HUES64 (cell line): ENCODE data around the gene COL20A1.
"Not testable (repeated sequence)": the region's sequence is repeated elsewhere in the genome, so short reads cannot be mapped to it uniquely, and the experiment has no call there.

Experiments used
- H3K27ac ChIP-seq: 2 replicates; pipeline ENCODE4 v1.7.0; 2013; ENCODE audit warnings: low read depth, low read length, inconsistent platforms
- H3K27me3 ChIP-seq: 2 replicates; pipeline ENCODE4 v1.6.1; 2013; ENCODE audit warnings: mild to moderate bottlenecking, low read length; ENCODE audit not compliant: insufficient read depth
- H3K36me3 ChIP-seq: 2 replicates; pipeline ENCODE4 v1.6.1; 2013; ENCODE audit warnings: mild to moderate bottlenecking, low read length; ENCODE audit not compliant: insufficient read depth
- H3K4me1 ChIP-seq: 2 replicates; pipeline ENCODE4 v1.6.1; 2013; ENCODE audit warnings: mild to moderate bottlenecking, low read length, moderate library complexity; ENCODE audit not compliant: insufficient read depth
- H3K4me3 ChIP-seq: 2 replicates; pipeline ENCODE4 v1.5.1; 2013; ENCODE audit warnings: mild to moderate bottlenecking, low read length, moderate library complexity
- H3K9ac ChIP-seq: 2 replicates; pipeline ENCODE4 v1.6.1; 2013; ENCODE audit warnings: mild to moderate bottlenecking, low read depth, low read length
- H3K9me3 ChIP-seq: 2 replicates; pipeline ENCODE4 v1.6.1; 2013; ENCODE audit warnings: low read depth, low read length; ENCODE audit not compliant: insufficient read depth
- WGBS: fragments of 150-250, 120-280 bp; methylation state at CpG from one replicate; pipeline ENCODE4 v1.1.7; 2013; ENCODE audit warnings: missing lambda C conversion rate; 5-methylcytosine and 5-hydroxymethylcytosine counted together

Gene COL20A1

GRCh38 chr20:63372971-63373885 lies 80.2 kb downstream of the COL20A1 start:
- 90% methylated on average over 34 of the region's 34 CpGs for WGBS
- H3K27me3 ChIP-seq, result no peaks in the 10 kb centered on the region; the same call in 1 of the 2 replicates
- H3K36me3 ChIP-seq, result no peaks in the 10 kb centered on the region
- H3K9ac ChIP-seq, result no peak overlapping the region
- no peak overlapping the region for H3K27ac ChIP-seq
- H3K9me3 ChIP-seq, result no peaks in the 10 kb centered on the region
- H3K4me1 ChIP-seq, result peaks cover 11% of the 10 kb centered on the region; the same call in 1 of the 2 replicates
- no peak overlapping the region for H3K4me3 ChIP-seq

DNA sequence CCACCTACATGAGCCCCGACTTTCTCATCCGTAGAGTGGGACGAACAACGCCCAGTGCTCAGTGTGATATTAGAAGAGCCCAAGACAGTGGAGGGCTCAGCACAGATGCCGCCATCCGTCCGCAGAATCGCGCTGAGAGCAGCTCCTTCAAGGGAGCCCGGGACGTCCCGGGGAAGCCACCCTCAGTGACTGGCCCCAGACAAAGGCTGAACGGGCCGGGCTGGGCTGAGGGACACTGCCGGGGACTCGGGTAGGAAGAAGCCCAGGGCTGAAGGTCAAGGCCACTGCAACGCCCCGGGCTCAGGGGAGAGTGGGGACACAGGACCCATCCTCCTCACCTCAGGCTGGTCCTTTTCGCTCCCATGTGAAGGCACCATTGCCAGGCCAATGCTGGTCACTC lies 81.0 kb downstream of the COL20A1 start:
- H3K9ac ChIP-seq, result no peak overlapping the region
- H3K4me3 ChIP-seq, result no peak overlapping the region
- H3K27ac ChIP-seq, result no peak overlapping the region
- no peaks in the 10 kb centered on the region; the same call in 1 of the 2 replicates for H3K27me3 ChIP-seq
- no peaks in the 10 kb centered on the region for H3K36me3 ChIP-seq
- peaks cover 11% of the 10 kb centered on the region; the same call in 1 of the 2 replicates for H3K4me1 ChIP-seq
- H3K9me3 ChIP-seq, result no peaks in the 10 kb centered on the region
- WGBS, result 90% methylated on average over 19 of the region's 19 CpGs

DNA sequence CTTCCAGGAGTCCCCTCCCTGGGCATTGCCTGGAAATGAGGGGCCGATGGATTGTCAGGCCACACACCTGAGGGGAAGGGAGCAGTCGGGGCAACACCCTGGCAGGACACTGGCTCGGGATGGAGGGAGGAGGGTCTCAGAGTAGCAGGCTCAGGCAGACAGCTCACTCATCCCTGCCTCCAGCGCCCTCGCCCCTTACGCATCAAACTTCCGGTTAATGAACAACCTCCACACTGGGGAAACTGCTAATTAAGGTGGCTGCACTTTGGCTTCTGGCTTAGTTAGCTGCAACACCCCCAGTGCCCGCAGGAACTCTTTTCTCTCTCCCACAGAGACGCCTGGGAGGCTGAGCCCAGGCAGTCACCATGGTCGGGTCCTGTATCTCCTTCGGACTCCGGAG lies 81.5 kb downstream of the COL20A1 start:
- Histone ChIP-seq H3K36me3 (no peaks in the 10 kb centered on the region), H3K9ac (no peak overlapping the region), H3K9me3 (no peaks in the 10 kb centered on the region), H3K4me1 (peaks cover 11% of the 10 kb centered on the region; the same call in 1 of the 2 replicates), H3K4me3 (no peak overlapping the region), H3K27me3 (no peaks in the 10 kb centered on the region; the same call in 1 of the 2 replicates), H3K27ac (no peak overlapping the region)
- 80% methylated on average over 12 of the region's 12 CpGs for WGBS

- 90% methylated on average over 3 of the region's 3 CpGs for WGBS
- Histone ChIP-seq H3K9ac (no peak overlapping the region), H3K4me3 (no peak overlapping the region), H3K27me3 (no peaks in the 10 kb centered on the region; the same call in 1 of the 2 replicates), H3K27ac (no peak overlapping the region), H3K9me3 (no peaks in the 10 kb centered on the region), H3K36me3 (no peaks in the 10 kb centered on the region), H3K4me1 (peaks cover 11% of the 10 kb centered on the region; the same call in 1 of the 2 replicates)
These were observed 82.5 kb downstream of the COL20A1 start for GRCh38 chr20:63375438-63375837.

DNA sequence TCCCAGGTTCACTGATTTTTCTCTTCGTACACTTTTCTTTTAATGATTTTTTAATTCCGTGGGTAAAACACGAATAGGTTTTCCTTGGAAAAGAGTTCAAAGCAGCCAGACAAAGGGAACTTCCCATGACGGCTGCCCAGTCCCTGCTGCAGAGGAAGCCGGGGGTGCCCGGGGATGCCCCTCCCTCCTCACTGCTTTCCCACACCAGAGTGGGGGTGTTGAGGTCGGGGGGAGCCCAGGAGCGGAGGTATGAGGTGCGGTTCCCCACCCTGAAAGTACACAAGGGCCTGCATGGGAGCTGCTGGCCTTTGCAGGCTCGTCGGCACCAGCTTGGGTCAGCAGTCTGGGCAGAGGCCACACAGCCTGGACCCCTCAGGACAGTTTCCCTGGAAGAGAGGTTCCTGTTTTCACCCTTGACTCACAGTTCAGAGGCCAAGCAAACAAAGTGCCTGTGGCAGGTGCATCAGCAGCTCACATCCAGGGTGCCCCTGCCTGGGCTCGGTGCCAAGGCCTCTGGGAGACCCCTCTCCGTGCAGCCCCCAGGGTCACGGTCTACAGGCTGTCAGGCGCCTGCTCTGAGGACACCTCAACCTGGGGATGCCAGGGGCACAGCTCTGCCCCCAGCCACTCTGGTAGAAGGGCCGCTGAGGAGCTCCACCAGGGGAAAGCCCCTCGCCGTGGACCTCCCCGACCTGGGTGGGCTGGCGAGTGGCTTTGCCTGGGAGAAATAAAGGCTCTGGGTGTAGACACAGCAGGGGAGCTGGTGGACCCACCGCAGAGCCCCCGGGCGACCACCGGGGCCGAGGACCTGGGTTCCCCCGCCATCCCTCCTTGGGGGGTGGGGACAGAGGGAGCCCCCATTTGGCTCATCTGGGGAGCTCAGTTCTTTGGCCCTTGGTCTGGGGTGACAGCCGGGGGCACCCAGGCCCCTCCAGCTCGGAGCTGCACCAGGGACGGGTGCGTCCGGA lies 83.6 kb downstream of the COL20A1 start:
- H3K4me3 ChIP-seq, result no peak overlapping the region
- H3K27ac ChIP-seq, result no peak overlapping the region
- H3K9me3 ChIP-seq, result no peaks in the 10 kb centered on the region
- 84% methylated on average over 29 of the region's 31 CpGs for WGBS
- no peaks in the 10 kb centered on the region; the same call in 1 of the 2 replicates for H3K27me3 ChIP-seq
- no peak overlapping the region for H3K9ac ChIP-seq
- H3K36me3 ChIP-seq, result no peaks in the 10 kb centered on the region
- peaks cover 11% of the 10 kb centered on the region; the same call in 1 of the 2 replicates for H3K4me1 ChIP-seq

DNA sequence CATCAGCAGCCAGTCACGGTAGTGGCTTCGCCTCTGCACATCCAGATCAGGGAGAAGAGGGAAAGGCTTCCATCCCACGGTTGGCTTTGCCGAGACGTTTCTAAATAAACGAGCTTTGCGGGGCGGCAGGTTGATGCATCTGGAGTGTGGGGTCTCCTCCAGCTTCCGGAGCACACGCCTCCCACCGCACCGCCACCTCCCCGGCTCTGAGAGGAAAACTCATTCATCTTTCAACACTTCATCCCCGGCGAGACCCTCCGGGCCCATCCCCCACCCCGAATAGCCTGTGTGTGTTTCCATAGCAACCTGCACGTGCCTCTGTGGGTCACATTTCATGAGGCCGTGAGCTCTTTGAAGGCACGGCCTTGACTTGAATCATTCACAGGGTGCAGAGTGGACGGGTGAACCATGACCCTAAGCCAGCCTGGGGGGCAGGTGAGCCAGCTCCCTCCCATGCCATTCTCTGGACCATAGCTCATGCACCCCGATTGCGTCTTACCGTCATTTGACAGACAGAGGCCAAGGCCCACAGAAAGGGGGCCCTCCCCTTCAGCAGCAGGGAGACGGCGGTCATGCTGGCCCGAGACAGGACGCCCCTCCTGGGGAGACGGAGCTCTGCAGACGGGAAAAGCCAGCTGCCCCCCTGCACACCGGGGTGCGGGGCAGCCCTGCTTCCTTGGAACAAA lies 84.4 kb downstream of the COL20A1 start:
- no peaks in the 10 kb centered on the region for H3K36me3 ChIP-seq
- H3K4me1 ChIP-seq, result peaks cover 11% of the 10 kb centered on the region; the same call in 1 of the 2 replicates
- no peak overlapping the region for H3K27ac ChIP-seq
- no peaks in the 10 kb centered on the region for H3K27me3 ChIP-seq
- WGBS, result 28% methylated on average over 32 of the region's 32 CpGs
- no peak overlapping the region for H3K4me3 ChIP-seq
- H3K9ac ChIP-seq, result no peak overlapping the region
- H3K9me3 ChIP-seq, result no peaks in the 10 kb centered on the region

GRCh38 chr20:63377951-63378381 lies 85.0 kb downstream of the COL20A1 start:
- Histone ChIP-seq H3K36me3 (no peaks in the 10 kb centered on the region), H3K9me3 (no peaks in the 10 kb centered on the region), H3K4me3 (no peak overlapping the region), H3K4me1 (peaks cover 11% of the 10 kb centered on the region; the same call in 1 of the 2 replicates), H3K27ac (no peak overlapping the region), H3K27me3 (no peaks in the 10 kb centered on the region), H3K9ac (no peak overlapping the region)
- WGBS, result 57% methylated on average over 15 of the region's 15 CpGs

GRCh38 chr20:63378626-63379025 lies 85.6 kb downstream of the COL20A1 start:
- Histone ChIP-seq H3K9ac (no peak overlapping the region), H3K4me1 (peaks cover 11% of the 10 kb centered on the region; the same call in 1 of the 2 replicates), H3K9me3 (no peaks in the 10 kb centered on the region), H3K27me3 (no peaks in the 10 kb centered on the region), H3K4me3 (no peak overlapping the region), H3K27ac (no peak overlapping the region), H3K36me3 (no peaks in the 10 kb centered on the region)
- 77% methylated on average over 12 of the region's 12 CpGs for WGBS

GRCh38 chr20:63379296-63379695 lies 86.3 kb downstream of the COL20A1 start:
- Histone ChIP-seq H3K27me3 (no peaks in the 10 kb centered on the region), H3K9ac (no peak overlapping the region), H3K9me3 (no peaks in the 10 kb centered on the region), H3K4me1 (peaks cover 11% of the 10 kb centered on the region; the same call in 1 of the 2 replicates), H3K4me3 (no peak overlapping the region), H3K36me3 (no peaks in the 10 kb centered on the region), H3K27ac (no peak overlapping the region)
- 90% methylated on average over 11 of the region's 11 CpGs for WGBS

- H3K4me1 ChIP-seq, result peaks cover 11% of the 10 kb centered on the region; the same call in 1 of the 2 replicates
- H3K4me3 ChIP-seq, H3K9ac ChIP-seq, H3K36me3 ChIP-seq, H3K27me3 ChIP-seq, H3K27ac ChIP-seq, H3K9me3 ChIP-seq: not testable (repeated sequence)
- WGBS, result 92% methylated on average over 9 of the region's 9 CpGs
These were observed 86.9 kb downstream of the COL20A1 start for GRCh38 chr20:63379872-63380271.
